ENCODE results near the gene ANKRD10.

Gene ANKRD10

DNA sequence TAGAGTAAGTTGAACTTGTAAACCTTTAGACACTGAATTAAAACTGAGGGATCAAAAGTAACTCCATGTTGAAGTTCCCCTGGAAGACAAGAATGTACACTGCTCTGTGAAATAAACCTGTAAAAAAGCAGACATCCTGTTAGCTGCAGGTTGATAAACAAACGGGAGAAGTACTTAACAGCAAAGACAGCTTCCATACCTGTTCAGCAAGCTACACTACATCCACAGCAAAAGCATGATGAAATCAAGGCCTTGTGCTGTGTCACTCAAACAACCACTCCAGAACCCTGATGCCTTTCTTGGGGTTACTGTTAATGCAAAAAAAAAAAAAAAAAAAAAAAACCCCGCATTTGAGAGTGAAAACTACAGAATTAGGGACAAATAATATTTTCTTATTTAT, 20.8 kb downstream of the ANKRD10 start:
- TF ChIP-seq ZFX (IDR thresholded peaks at IDR 0.05; ENCODE audit: borderline replicate concordance), result no peak
- TF ChIP-seq, protein P1, sequence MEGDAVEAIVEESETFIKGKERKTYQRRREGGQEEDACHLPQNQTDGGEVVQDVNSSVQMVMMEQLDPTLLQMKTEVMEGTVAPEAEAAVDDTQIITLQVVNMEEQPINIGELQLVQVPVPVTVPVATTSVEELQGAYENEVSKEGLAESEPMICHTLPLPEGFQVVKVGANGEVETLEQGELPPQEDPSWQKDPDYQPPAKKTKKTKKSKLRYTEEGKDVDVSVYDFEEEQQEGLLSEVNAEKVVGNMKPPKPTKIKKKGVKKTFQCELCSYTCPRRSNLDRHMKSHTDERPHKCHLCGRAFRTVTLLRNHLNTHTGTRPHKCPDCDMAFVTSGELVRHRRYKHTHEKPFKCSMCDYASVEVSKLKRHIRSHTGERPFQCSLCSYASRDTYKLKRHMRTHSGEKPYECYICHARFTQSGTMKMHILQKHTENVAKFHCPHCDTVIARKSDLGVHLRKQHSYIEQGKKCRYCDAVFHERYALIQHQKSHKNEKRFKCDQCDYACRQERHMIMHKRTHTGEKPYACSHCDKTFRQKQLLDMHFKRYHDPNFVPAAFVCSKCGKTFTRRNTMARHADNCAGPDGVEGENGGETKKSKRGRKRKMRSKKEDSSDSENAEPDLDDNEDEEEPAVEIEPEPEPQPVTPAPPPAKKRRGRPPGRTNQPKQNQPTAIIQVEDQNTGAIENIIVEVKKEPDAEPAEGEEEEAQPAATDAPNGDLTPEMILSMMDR (IDR thresholded peaks at IDR 0.05), result no peak
- no peak overlapping the region for H3K27ac ChIP-seq

DNA sequence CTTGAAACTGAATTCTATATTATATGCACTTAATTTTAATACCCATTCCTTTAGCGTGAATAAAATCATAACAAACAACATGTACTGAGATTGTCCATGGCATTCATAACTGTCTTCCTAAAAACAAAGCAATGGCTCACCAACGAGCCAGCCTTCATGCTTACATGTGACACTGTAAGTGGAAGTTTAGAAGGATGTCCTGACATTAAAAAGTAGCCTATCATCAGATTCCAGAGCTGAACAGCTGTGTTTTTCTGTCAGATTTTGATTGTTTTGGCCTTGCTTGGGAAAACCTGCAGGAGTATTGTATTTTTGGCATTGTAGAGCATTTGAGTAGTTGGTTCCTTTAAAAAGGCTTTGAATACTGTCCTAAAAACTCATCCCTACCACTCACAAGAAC, 21.3 kb downstream of the ANKRD10 start:
- no peak for TF ChIP-seq ZFX (IDR thresholded peaks at IDR 0.05; ENCODE audit: borderline replicate concordance)
- TF ChIP-seq, protein P1 (IDR thresholded peaks at IDR 0.05), result no peak
- no peak overlapping the region for H3K27ac ChIP-seq

DNA sequence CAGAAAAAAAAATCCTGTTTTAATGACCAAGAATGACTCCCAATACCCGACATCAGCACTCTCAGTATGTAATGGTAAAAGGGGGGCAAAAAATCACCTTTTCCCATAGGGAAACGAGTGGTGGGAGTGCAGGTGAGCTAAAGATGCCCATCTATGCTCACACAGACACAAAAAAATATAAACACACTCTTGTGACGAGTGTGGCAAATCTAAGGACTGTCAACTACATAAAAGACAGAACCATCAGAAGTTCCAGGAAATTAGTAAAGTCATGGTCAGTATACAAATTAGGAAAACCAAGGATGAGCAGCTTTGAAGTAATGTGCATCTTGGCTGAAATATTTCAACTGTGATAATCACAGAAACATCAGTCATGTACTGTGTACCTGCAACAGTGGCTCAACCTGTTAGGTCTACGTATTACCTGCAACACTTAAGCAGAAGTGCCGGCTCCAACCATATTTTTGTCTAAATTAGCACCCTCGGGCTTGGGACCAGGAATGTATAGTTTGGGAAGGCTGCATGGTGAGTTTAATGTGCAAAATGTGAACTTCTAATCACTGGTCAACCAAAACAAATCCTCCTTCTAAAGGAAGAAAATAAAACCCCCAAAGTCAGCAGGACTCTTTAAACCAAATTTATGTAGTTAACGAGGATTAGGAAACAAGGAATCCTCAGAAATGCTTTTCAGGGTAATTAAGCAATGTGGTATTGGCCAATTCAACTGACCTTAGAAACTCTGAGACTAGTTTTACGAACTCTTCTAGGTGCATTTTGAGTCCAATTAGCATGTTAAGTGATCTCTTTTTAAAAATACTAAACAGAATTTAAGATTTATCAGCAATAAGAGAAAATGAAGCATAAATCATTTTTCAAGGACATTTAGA, 24.3 kb downstream of the ANKRD10 start:
- TF ChIP-seq, protein P1 (IDR thresholded peaks at IDR 0.05), result no peak
- no peak for TF ChIP-seq ZFX (IDR thresholded peaks at IDR 0.05; ENCODE audit: borderline replicate concordance)
- H3K27ac ChIP-seq, result no peak overlapping the region

DNA sequence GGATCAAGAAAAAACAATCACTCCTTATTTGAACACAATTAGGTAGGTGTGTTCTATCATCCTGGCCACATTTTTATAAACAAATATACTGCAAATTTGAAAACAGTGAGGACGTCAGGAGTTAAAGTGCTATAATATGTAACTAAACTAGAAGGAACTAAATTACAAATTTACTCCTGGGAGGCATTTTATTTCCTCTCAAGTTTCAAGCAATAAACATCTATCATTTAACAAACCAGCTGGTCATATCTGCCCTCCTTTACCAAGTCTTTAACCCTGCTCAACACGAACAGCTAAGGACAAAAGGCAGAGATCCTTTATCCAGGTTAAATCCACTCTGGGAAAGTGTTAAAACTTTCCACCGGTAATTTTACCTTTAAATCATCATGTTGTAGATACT, 26.5 kb downstream of the ANKRD10 start:
- no peak for TF ChIP-seq ZFX (IDR thresholded peaks at IDR 0.05; ENCODE audit: borderline replicate concordance)
- TF ChIP-seq, protein P1 (IDR thresholded peaks at IDR 0.05), result no peak
- H3K27ac ChIP-seq, result no peak overlapping the region

DNA sequence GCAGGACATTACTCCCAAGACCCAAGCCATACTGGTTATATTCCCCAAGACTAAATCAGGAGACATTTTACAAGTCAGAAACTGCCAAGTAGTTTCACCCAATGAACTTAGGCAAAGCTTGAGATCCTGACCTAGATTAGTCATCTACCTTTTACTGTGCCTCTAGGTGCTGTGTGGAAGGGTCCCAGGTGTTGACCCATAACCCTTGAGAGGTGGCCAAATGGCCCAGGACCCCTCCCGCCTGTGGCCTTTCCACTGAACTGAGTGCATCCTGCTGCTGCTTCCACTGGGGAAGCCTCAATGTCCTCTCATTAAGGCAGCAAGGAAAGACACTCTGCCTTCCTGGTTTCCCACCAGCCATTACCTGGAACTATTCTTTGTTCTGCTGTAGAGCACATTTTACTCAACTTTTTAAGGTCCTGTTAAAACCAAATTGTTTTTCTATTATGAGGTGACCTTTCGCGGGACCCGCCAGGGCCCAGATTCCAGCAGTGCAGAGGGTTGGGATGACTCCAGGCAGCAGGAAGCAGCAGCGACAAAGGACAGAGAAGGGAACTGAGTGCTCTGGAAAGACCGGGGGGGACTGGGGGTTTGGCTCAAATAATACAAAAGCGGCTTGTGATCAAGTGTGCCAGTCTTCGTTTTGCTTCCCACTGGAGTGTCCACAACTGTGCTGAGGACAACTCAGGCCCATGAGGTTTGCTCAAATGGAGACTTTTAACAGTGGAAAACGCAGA, 27.1 kb downstream of the ANKRD10 start:
- TF ChIP-seq, protein P1 (IDR thresholded peaks at IDR 0.05), result no peak
- TF ChIP-seq ZFX (IDR thresholded peaks at IDR 0.05; ENCODE audit: borderline replicate concordance), result no peak
- no peak overlapping the region for H3K27ac ChIP-seq

DNA sequence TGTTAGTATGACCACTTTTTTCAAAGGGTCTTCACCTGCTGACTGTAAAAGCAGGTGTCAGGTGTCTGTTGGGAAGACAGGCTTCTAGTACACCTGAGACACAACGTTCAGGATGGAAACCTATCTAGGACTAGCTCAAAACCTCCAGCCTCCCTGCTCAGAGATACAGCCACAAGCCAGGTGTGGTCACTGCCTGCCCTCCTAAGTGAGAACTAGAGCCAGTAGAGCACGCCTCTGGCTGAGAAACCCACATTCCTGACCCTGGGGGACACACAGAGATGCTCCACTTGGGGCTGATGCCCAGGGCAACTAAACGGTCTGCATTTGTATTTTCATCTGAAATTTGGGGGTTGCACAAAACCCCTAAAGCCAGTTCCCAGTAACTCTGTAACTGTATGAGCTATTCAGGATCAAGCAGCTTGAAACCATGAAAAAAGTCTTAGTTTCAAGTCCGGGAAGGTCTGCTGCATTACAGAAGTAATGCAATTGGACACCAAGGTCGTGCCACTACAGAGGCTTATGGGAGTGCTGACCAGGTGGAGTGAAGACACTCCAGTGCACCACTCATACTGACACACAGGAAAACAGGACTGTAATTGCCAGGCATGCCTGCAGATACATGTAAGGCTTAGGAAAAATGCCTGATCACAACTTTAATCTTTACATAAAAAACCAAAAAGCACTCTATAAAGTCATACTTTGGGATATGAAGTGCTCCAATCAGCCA, 27.8 kb downstream of the ANKRD10 start:
- H3K27ac ChIP-seq, result no peak overlapping the region

More for the DNA sequence above, 27.8 kb downstream of the ANKRD10 start:
- TF ChIP-seq, protein P1 (IDR thresholded peaks at IDR 0.05), result no peak
- no peak for TF ChIP-seq ZFX (IDR thresholded peaks at IDR 0.05; ENCODE audit: borderline replicate concordance)

Measured in 22Rv1 (cell line).